T-cell (primary cell): ENCODE data around the gene NEMP1. TPM values are rescaled to one million over a fixed set of nuclear protein-coding genes. Genes with fewer than 3 reads are reported as not detected.
"Not testable (repeated sequence)": the region's sequence is repeated elsewhere in the genome, so short reads cannot be mapped to it uniquely, and the experiment has no call there.

Experiments used
- ATAC-seq, 4 experiments: fragments of 200-7000 bp in 3 of 4; fragments of 150-1000 bp in 1 of 4; cut with Tn5 transposase; replicated peaks in 1 of 4; 1 replicate in 3 of 4; 2 replicates in 1 of 4; pipeline ENCODE4 v1.10.0; 2021; ENCODE audit warnings: moderate library complexity in 3 of 4, mild to moderate bottlenecking in 2 of 4, moderate number of reproducible peaks in 1 of 4
- CTCF ChIA-PET, 2 donors: fragments of 300-600 bp; sonication (Branson Sonifier 250); formaldehyde crosslinking; loops; one replicate each; lab custom pipeline; 2022; ENCODE audit warnings: antibody characterized with exemption in 2 of 2; lab: Charles Lee
- POLR2A ChIA-PET, 2 donors: fragments of 300-600 bp; sonication (Branson Sonifier 250); formaldehyde crosslinking; loops; one replicate each; lab custom pipeline; 2022; ENCODE audit warnings: antibody characterized with exemption in 2 of 2; lab: Charles Lee
- DNase-seq, 35 experiments: peaks; one replicate each; pipeline versions ENCODE4 v3.0.0 to v3.0.0-alpha.2; 2013 to 2023
- H3K27ac ChIP-seq: one replicate; pipeline ENCODE4 v1.5.1; 2013; ENCODE audit warnings: low read length
- H3K27me3 ChIP-seq, 2 experiments: replicated peaks in 1 of 2; 1 replicate in 1 of 2; 2 replicates in 1 of 2; pipeline versions ENCODE4 v1.6.1 to v1.7.0; 2013; ENCODE audit warnings: low read length in 1 of 2, mixed read lengths in 1 of 2; ENCODE audit not compliant: control insufficient read depth in 2 of 2, insufficient read depth in 2 of 2; ENCODE audit errors: extremely low read depth in 1 of 2
- H3K36me3 ChIP-seq, 2 donors: 1 replicate in 1 of 2; 2 replicates in 1 of 2; pipeline versions ENCODE4 v1.6.1 to v1.7.0; 2013; ENCODE audit warnings: low read length in 1 of 2; ENCODE audit not compliant: control insufficient read depth in 2 of 2, insufficient read depth in 1 of 2; ENCODE audit errors: extremely low read depth in 1 of 2
- H3K4me1 ChIP-seq, 2 experiments: 1 replicate in 1 of 2; 2 replicates in 1 of 2; pipeline versions ENCODE4 v1.6.1 to v1.7.0; 2013; ENCODE audit warnings: low read length in 2 of 2, mixed read lengths in 1 of 2; ENCODE audit not compliant: insufficient read depth in 2 of 2, control insufficient read depth in 1 of 2; ENCODE audit errors: extremely low read depth in 1 of 2
- H3K4me3 ChIP-seq, 2 donors: 1 replicate in 1 of 2; 2 replicates in 1 of 2; pipeline versions ENCODE4 v1.5.1 to v1.7.0; 2013; ENCODE audit warnings: mild to moderate bottlenecking in 2 of 2, low read length in 1 of 2, moderate library complexity in 1 of 2; ENCODE audit not compliant: control insufficient read depth in 1 of 2; ENCODE audit errors: extremely low read depth in 1 of 2
- H3K9me3 ChIP-seq: 2 replicates; pipeline ENCODE4 v1.7.0; 2013
- H3K27ac Mint-ChIP-seq, 2 donors: one replicate each; pipeline ENCODE4 v1.8.0; 2020 to 2021; ENCODE audit warnings: mild to moderate bottlenecking in 2 of 2, mixed read lengths in 2 of 2
- H3K27me3 Mint-ChIP-seq, 2 donors: one replicate each; pipeline ENCODE4 v1.8.0; 2021 to 2022; ENCODE audit warnings: mixed read lengths in 2 of 2
- H3K36me3 Mint-ChIP-seq: one replicate; pipeline ENCODE4 v1.8.0; 2021; ENCODE audit warnings: mixed read lengths
- H3K4me1 Mint-ChIP-seq, 3 donors: one replicate each; pipeline ENCODE4 v1.8.0; 2020 to 2022; ENCODE audit warnings: mixed read lengths in 3 of 3, mild to moderate bottlenecking in 1 of 3
- H3K4me3 Mint-ChIP-seq, 3 donors: one replicate each; pipeline ENCODE4 v1.8.0; 2020 to 2022; ENCODE audit warnings: mild to moderate bottlenecking in 3 of 3, mixed read lengths in 3 of 3, moderate library complexity in 3 of 3
- H3K9me3 Mint-ChIP-seq, 3 donors: one replicate each; pipeline ENCODE4 v1.8.0; 2020 to 2022; ENCODE audit warnings: mixed read lengths in 3 of 3
- WGBS: methylation state at CpG from one replicate; pipeline ENCODE4 v1.1.5; 2013; ENCODE audit warnings: missing lambda C conversion rate; ENCODE audit not compliant: insufficient coverage; 5-methylcytosine and 5-hydroxymethylcytosine counted together
- total RNA-seq, 35 experiments: library from RNA in 6 of 35; stranded (reverse) in 6 of 35; fragments of 120-200 nt in 1 of 35; gene quantifications; one replicate each; pipeline versions ENCODE4 v1.2.1 to v1.2.4 and lab custom pipeline; 2013 to 2026

NEMP1 gene
- total RNA-seq, 5 donors from 2014 or later (not counting 1 experiment from before 2014, with no cell fraction given), result 10.7 to 26.1 (median 19.9) TPM

DNA sequence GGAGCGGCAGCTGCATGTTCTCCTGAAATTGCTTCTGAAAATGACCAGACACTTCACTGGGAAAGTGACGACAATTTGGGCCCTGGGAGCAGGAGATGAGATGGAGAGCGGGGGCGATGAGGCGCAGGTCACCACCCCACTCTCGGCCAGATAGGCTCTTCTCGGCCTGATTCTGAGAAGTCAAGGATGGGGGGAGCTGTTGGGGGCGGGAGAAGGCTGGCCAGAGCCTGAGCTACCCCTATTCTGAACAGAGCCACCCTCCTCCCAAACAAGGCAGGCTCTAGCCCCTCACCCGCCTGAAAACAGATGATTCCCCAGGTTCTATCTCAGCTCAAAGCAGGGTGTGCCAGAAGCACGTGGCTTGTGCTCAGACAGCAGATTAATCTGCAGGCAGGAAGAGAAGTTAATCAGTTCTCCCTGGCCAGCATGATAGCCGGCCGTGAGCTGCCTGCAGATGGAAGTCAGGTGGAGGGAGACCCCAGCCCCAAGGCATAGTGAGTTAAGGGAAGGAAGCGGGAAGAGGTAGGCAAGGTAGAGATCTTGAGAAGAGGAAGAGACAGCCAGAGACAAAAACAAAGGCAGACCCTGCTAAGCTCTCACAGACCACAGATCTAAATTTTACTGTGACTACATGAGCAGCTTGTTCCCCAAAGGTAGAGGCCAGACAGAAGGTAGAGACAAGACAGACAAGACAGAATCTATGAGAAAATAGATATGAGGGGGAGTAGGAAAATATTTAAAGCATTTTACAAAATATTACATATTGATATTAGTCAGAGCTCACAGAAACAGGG lies 51.4 kb downstream of the NEMP1 start:
- Mint-ChIP-seq H3K36me3 (no peaks in the 10 kb centered on the region), H3K4me1 (peaks cover 42 to 64% (median 45%) of the 10 kb centered on the region in 3 donors), H3K9me3 (no peaks in the 10 kb centered on the region), H3K4me3 (peak overlapping the region in 1 of 3 donors; percentile 64), H3K27ac (peak overlapping the region; percentile 82 to 90), H3K27me3 (no peaks in the 10 kb centered on the region)
- DNase-seq (peak in 1 of 35 experiments; percentile 17), ATAC-seq (peak; percentile 31 to 52 (median 42))
- Histone ChIP-seq H3K4me3 (no peak overlapping the region), H3K9me3 (no peaks in the 10 kb centered on the region), H3K4me1 (peaks cover 37 to 55% of the 10 kb centered on the region in 2 experiments), H3K36me3 (no peaks in the 10 kb centered on the region), H3K27ac (peak overlapping the region; percentile 7), H3K27me3 (no peaks in the 10 kb centered on the region)
- 55% methylated on average over 7 of the region's 13 CpGs for WGBS
- POLR2A ChIA-PET, result no interaction called here
- CTCF ChIA-PET, result interaction anchor here in 1 of 2 donors (1.5 kb wide), 1 partner anchor 16 kb away, joined by 4 read pairs; no protein-coding TSS in a partner anchor

DNA sequence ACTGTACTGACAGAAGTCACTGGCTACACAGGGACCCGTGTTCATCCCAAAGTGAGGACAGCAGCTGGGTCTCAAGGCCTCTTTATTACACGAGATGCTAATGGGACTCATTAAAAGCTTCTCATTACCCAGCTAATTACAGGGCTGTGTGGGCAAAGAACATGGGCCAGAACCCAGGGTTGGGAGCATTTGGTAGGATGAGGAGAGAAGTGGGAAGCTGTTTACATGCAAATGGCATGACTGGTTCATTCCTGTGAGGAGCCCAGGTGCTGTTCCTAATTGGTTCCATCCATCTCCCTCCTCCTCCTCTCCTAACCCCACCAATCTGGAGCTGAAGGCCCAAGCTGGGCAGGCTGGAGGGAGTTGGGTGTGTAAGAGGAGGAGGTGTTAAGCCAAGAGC lies 53.4 kb downstream of the NEMP1 start:
- ChIA-PET POLR2A (no interaction called here), CTCF (interaction anchor here in 1 of 2 donors (0.8 kb wide), 1 partner anchor 22 kb away, joined by 3 read pairs; no protein-coding TSS in a partner anchor)
- Histone ChIP-seq H3K27me3 (no peaks in the 10 kb centered on the region), H3K36me3 (no peaks in the 10 kb centered on the region), H3K4me1 (peaks cover 37 to 45% of the 10 kb centered on the region in 2 experiments), H3K9me3 (no peaks in the 10 kb centered on the region), H3K27ac (no peak overlapping the region), H3K4me3 (no peak overlapping the region)
- Mint-ChIP-seq H3K27ac (no peak overlapping the region), H3K27me3 (no peaks in the 10 kb centered on the region), H3K36me3 (no peaks in the 10 kb centered on the region), H3K4me1 (peaks cover 31 to 53% (median 36%) of the 10 kb centered on the region in 3 donors), H3K9me3 (no peaks in the 10 kb centered on the region), H3K4me3 (no peak overlapping the region)
- no CpG with 5 or more reads among the region's 2 CpGs for WGBS
- DNase-seq (no peak), ATAC-seq (no peak)

DNA sequence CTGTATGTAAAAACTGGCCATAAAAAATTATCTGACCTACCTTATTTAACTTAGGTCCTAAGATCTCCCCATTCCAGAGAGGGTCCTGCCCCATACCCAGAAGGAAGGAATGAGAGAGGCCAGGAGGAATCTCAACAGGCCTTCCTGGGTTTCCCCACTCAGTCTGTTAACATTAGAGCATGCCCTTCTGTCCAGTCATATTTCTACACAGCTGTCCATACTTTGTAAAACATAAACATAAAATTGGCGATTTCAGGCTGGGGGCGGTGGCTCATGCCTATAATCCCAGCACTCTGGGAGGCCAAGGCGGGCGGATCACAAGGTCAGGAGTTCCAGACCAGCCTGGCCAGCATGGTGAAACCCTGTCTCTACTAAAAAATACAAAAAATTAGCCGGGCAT lies 56.3 kb downstream of the NEMP1 start:
- H3K4me1 Mint-ChIP-seq, result peaks cover 35 to 49% (median 38%) of the 10 kb centered on the region in 3 donors
- H3K36me3 Mint-ChIP-seq, POLR2A ChIA-PET, DNase-seq, H3K27ac ChIP-seq, H3K36me3 ChIP-seq, H3K4me3 ChIP-seq, H3K27me3 Mint-ChIP-seq, H3K4me3 Mint-ChIP-seq, H3K9me3 ChIP-seq, ATAC-seq, H3K27me3 ChIP-seq, CTCF ChIA-PET, H3K9me3 Mint-ChIP-seq: not testable (repeated sequence)
- H3K4me1 ChIP-seq, result peaks cover 28 to 34% of the 10 kb centered on the region in 2 experiments
- peak overlapping the region in 1 of 2 donors; percentile 66 for H3K27ac Mint-ChIP-seq
- 100% methylated on average over 2 of the region's 5 CpGs for WGBS

DNA sequence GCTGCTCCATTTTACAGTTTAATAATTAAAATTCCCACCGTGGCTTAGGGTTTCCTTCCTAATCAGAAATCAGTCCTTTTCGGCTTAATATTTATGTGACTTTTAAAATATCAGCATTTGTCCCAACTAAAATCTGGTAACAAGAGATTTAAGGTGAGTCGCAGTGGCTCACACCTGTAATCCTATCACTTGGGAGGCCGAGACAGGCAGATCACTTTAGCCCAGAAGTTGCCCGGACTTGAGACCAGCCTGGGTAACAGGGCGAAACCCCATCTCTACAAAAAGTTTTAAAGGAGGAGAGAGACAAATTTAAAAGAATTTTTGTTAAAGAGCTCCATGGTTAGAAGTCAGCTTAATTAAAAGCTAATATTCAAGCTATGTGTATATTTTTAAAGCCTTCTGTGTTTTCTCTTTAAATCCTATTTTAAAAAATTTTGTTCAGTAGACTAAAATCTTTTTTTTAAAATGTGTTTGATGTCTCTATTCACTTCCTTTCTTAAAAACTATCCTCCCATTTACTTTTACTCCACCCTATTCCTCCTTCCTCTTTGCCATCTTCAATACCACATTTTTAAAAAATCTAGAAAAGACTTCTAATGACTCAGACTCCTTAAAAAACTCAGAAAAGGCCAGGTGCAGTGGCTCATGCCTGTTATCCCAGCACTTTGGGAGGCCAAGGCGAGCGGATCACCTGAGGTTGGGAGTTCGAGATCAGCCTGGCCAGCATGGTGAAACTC lies 58.4 kb downstream of the NEMP1 start:
- peak overlapping the region; percentile 28 for H3K27ac ChIP-seq
- Mint-ChIP-seq H3K27ac (peak overlapping the region; percentile 86 to 90), H3K36me3 (no peaks in the 10 kb centered on the region), H3K9me3 (no peaks in the 10 kb centered on the region), H3K27me3 (peaks cover 0 to 3% of the 10 kb centered on the region in 2 donors), H3K4me3 (peak overlapping the region in 2 of 3 donors; percentile 28 to 67), H3K4me1 (peaks cover 22 to 41% (median 24%) of the 10 kb centered on the region in 3 donors)
- ATAC-seq (peak in 3 of 4 experiments; percentile 39 to 68 (median 61)), DNase-seq (no peak)
- WGBS, result 89% methylated on average over 4 of the region's 9 CpGs
- H3K9me3 ChIP-seq, result no peaks in the 10 kb centered on the region
- ChIA-PET POLR2A (no interaction called here), CTCF (interaction anchor here in 1 of 2 donors (1.0 to 1.1 kb wide), 2 partner anchors 13 to 49 kb away, joined by 3 read pairs; no protein-coding TSS in a partner anchor)
- H3K4me1 ChIP-seq, result peaks cover 13 to 21% of the 10 kb centered on the region in 2 experiments
- H3K36me3 ChIP-seq, result no peaks in the 10 kb centered on the region
- peak overlapping the region in 1 of 2 donors; percentile 19 for H3K4me3 ChIP-seq
- H3K27me3 ChIP-seq, result peaks cover 0 to 10% of the 10 kb centered on the region in 2 experiments

DNA sequence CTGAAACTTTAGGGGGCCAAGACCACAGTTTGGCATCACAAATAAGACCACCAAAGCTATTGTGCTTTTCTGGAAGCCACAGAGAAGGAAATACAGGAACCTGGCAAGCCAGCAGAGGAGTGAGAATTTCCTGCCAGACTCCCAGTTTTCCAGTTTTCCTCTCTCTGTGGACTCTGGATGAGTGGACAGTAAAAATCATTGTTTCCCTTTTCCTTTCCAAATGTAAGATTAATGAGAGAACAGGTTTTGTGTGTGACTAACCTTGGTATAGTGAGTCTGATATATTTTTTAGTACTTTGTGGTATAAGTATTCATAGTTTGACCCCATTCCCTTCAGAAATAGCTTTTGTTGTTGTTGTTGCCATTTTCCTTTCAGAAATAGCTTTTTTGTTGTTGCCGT lies 59.7 kb downstream of the NEMP1 start:
- H3K4me3 ChIP-seq, result no peak overlapping the region
- Mint-ChIP-seq H3K4me1 (peaks cover 22 to 51% (median 26%) of the 10 kb centered on the region in 3 donors), H3K27ac (peak overlapping the region in 1 of 2 donors; percentile 11), H3K27me3 (peaks cover 0 to 12% of the 10 kb centered on the region in 2 donors), H3K9me3 (no peaks in the 10 kb centered on the region), H3K36me3 (no peaks in the 10 kb centered on the region), H3K4me3 (no peak overlapping the region)
- H3K36me3 ChIP-seq, result no peaks in the 10 kb centered on the region
- H3K4me1 ChIP-seq, result peaks cover 13 to 21% of the 10 kb centered on the region in 2 experiments
- WGBS, result no CpG with 5 or more reads among the region's 1 CpG
- CTCF ChIA-PET, result interaction anchor here (0.7 to 1.0 kb wide), 2 partner anchors 17 to 43 kb away, joined by 3 read pairs; no protein-coding TSS in a partner anchor
- no peak overlapping the region for H3K27ac ChIP-seq
- ATAC-seq (no peak), DNase-seq (no peak)
- POLR2A ChIA-PET, result no interaction called here
- H3K9me3 ChIP-seq, result no peaks in the 10 kb centered on the region
- peaks cover 0 to 10% of the 10 kb centered on the region in 2 experiments for H3K27me3 ChIP-seq

DNA sequence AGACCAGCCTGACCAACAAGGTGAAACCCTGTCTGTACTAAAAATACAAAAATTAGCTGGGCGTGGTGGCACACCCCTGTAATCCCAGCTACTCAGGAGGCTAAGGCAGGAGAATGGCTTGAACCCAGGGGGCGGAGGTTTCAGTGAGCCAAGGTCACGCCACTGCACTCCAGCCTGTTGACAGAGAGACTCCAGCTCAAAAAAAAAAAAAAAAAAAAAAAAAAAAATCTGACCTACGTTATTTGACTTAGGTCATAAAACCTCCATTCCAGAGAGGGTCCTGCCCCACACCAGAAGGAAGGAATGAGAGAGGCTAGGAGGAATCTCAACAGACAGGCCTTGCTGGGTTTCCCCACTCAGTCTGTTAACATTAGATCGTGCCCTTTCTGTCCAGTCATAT lies 60.2 kb downstream of the NEMP1 start:
- H3K4me1 ChIP-seq, result peaks cover 13 to 21% of the 10 kb centered on the region in 2 experiments
- ChIA-PET CTCF (interaction anchor here (0.6 to 1.0 kb wide), 7 partner anchors 17 to 733 kb away, joined by 3 to 8 read pairs (median 4); no protein-coding TSS in a partner anchor), POLR2A (interaction anchor here in 1 of 2 donors (0.6 kb wide), 2 partner anchors 117 to 149 kb away, joined by 4 to 7 read pairs; no protein-coding TSS in a partner anchor)
- Mint-ChIP-seq H3K27me3 (peaks cover 0 to 14% of the 10 kb centered on the region in 2 donors), H3K4me1 (peaks cover 22 to 50% (median 30%) of the 10 kb centered on the region in 3 donors)
- H3K4me3 Mint-ChIP-seq, H3K9me3 ChIP-seq, H3K36me3 ChIP-seq, DNase-seq, ATAC-seq, H3K4me3 ChIP-seq, H3K27ac Mint-ChIP-seq, H3K36me3 Mint-ChIP-seq, H3K27ac ChIP-seq, H3K9me3 Mint-ChIP-seq: not testable (repeated sequence)
- H3K27me3 ChIP-seq, result peaks cover 0 to 15% of the 10 kb centered on the region in 2 experiments
- WGBS, result 90% methylated on average over 2 of the region's 5 CpGs
